Astrocyte (in vitro differentiated cells and primary cell): ENCODE data around the gene PTPRT.

Experiments used
- EZH2 ChIP-seq: IDR thresholded peaks from 2 replicates; pipeline ENCODE4 v1.6.1; 2012; ENCODE audit warnings: mild to moderate bottlenecking, low read length, inconsistent platforms; ENCODE audit not compliant: insufficient read depth
- TF ChIP-seq, protein P1 (sequence below): IDR thresholded peaks from 2 replicates; pipeline ENCODE4 v1.5.1; 2011; ENCODE audit warnings: low read depth, mild to moderate bottlenecking, inconsistent platforms, low read length, moderate library complexity; ENCODE audit not compliant: insufficient read depth

GRCh38 chr20:42338294-42339201 is 851.2 kb downstream of the PTPRT start:
- TF ChIP-seq, protein P1, sequence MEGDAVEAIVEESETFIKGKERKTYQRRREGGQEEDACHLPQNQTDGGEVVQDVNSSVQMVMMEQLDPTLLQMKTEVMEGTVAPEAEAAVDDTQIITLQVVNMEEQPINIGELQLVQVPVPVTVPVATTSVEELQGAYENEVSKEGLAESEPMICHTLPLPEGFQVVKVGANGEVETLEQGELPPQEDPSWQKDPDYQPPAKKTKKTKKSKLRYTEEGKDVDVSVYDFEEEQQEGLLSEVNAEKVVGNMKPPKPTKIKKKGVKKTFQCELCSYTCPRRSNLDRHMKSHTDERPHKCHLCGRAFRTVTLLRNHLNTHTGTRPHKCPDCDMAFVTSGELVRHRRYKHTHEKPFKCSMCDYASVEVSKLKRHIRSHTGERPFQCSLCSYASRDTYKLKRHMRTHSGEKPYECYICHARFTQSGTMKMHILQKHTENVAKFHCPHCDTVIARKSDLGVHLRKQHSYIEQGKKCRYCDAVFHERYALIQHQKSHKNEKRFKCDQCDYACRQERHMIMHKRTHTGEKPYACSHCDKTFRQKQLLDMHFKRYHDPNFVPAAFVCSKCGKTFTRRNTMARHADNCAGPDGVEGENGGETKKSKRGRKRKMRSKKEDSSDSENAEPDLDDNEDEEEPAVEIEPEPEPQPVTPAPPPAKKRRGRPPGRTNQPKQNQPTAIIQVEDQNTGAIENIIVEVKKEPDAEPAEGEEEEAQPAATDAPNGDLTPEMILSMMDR: no peak
- no peak for TF ChIP-seq EZH2
